Activated naive CD8-positive, alpha-beta T cell treated with anti-CD3 and anti-CD28 coated beads, Interleukin-2, amount 50 U/mL, for 16 hours (primary cell): ENCODE measurements around the gene GLIPR2.

Experiments used
- DNase-seq: peaks from one replicate; pipeline ENCODE4 v3.0.0-alpha.2; 2020; ENCODE audit warnings: low read depth, low spot score

GLIPR2 gene

DNA sequence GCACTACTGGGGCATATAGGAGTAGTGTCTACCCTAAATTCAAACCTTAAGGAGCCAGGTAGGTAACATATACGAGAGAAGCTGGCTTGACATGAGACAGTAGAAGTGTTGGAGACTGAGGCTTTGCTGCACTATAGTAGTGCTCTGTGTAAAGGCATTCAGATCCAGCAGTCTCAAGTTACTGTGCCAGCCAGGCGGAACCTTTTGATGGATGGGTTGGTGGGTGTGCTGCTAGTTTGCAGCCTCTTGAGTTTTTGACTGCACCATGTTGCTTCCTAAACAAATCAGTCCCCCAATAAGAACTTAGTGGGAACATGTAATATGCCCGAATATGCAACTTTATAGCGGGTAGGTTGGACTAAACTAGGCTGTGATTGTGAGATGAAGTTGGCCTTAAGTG lies 55.7 kb downstream of the GLIPR2 start:
- no peak for DNase-seq

GRCh38 chr9:36193023-36193422 lies 56.5 kb downstream of the GLIPR2 start:
- no peak for DNase-seq

DNA sequence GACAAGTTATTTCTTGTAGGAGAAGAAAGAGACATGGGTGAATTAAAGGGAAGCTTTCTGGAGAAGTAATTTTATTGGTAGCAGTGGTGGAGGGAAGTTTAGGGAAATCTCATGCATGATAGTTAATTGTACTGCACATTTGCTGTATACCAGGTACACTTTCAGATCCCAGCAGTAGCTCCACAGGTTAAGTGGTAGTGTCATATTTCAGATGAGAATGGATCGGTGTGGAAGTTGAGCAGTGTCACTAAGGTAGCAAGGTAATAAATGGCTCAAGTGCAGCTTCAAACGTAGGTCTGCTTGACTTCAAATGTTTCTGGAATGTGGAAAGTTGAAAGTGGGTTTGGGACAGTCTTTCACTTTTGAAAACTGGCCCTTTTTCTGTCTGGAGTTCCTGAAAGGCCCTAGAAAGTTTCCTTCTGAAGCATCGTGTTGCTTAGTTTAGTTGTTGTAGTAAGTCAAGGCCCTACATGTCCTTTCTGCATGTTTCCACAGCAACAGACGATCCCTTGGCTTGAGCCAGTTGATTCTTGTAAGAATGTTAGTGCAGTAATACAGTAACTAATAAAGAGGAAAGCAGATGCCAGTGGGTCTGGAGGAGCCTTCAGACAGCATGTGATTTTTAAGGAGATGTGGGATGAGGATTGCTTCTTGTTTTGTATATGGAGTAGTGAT lies 57.9 kb downstream of the GLIPR2 start:
- no peak for DNase-seq

GRCh38 chr9:36204906-36205547 lies 68.5 kb downstream of the GLIPR2 start:
- DNase-seq, result no peak

GRCh38 chr9:36207016-36207415 lies 70.5 kb downstream of the GLIPR2 start:
- no peak for DNase-seq

GRCh38 chr9:36207546-36208012 lies 71.0 kb downstream of the GLIPR2 start:
- DNase-seq, result no peak

GRCh38 chr9:36208521-36209253 lies 72.2 kb downstream of the GLIPR2 start:
- DNase-seq, result no peak

- DNase-seq, result no peak
These were observed 74.2 kb downstream of the GLIPR2 start for GRCh38 chr9:36210722-36211121.

DNA sequence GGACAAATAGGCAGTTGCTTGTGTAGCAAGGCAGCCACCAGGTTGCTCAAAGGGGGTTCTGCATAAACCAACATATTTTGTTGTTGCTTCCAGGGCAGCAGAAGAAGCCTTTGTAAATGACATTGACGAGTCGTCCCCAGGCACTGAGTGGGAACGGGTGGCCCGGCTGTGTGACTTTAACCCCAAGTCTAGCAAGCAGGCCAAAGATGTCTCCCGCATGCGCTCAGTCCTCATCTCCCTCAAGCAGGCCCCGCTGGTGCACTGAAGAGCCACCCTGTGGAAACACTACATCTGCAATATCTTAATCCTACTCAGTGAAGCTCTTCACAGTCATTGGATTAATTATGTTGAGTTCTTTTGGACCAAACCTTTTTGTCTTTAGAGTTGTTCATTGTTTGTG lies 75.0 kb downstream of the GLIPR2 start:
- DNase-seq, result no peak

DNA sequence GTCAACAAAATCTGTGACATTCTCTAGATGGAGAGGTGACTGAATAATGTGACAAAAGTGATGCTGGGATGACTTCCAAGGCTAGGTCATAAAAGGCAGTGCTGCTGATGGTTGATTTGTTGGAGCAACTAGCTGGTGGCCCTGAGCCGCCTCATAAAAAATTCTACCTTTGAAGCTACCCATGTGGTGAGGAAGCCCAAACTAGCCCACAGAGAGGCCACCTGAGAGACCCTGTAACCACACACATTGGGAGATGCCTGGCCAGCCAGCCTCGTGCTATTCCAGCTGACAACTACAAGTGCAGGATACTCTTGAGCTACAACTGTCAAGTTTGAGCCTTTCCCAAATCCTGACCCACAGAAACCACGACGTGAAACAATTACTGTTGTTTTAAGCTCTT lies 76.9 kb downstream of the GLIPR2 start:
- no peak for DNase-seq
